Bronchial epithelial cell (primary cell): ENCODE measurements around the gene ZNF644. TPM values are rescaled to one million over a fixed set of nuclear protein-coding genes. Genes with fewer than 3 reads are reported as not detected.
"Not testable (repeated sequence)": the region's sequence is repeated elsewhere in the genome, so short reads cannot be mapped to it uniquely, and the experiment has no call there.

Experiments used
- DNase-seq: peaks from one replicate; pipeline ENCODE4 v3.0.0-alpha.2; 2010; ENCODE audit warnings: low read depth
- FAIRE-seq: peaks from 2 replicates; lab custom pipeline; 2011; peaks lifted over from hg19 to GRCh38; lab: Jason Lieb, UNC
- H3K27me3 ChIP-seq: 2 replicates; pipeline ENCODE4 v1.5.1; 2011; ENCODE audit warnings: low read length; ENCODE audit not compliant: control insufficient read depth, insufficient read depth
- H3K36me3 ChIP-seq: 2 replicates; pipeline ENCODE4 v1.5.1; 2011; ENCODE audit warnings: low read length; ENCODE audit not compliant: control insufficient read depth, insufficient read depth
- H3K4me3 ChIP-seq: 2 replicates; pipeline ENCODE4 v1.5.1; 2011; ENCODE audit warnings: mild to moderate bottlenecking, low read depth, low read length, control low read depth
- CTCF ChIP-seq: IDR thresholded peaks from 2 replicates; pipeline ENCODE4 v1.5.1; 2011; ENCODE audit warnings: mild to moderate bottlenecking, moderate library complexity, low read length, control low read depth, inconsistent platforms; ENCODE audit not compliant: insufficient read depth, severe bottlenecking
- total RNA-seq: library from RNA; depleted of rRNA; stranded (reverse); fragments of >200 nt; gene quantifications from 2 replicates; pipeline ENCODE4 v1.2.1, GENCODE V29; 2014

ZNF644 gene
- total RNA-seq, 1 donor from 2014 or later, result 54.5 TPM

GRCh38 chr1:91057784-91058183 is 35.9 kb upstream of the ZNF644 start:
- FAIRE-seq, result no peak
- Histone ChIP-seq H3K36me3 (no peaks in the 10 kb centered on the region), H3K27me3 (no peaks in the 10 kb centered on the region), H3K4me3 (no peak overlapping the region)
- no peak for TF ChIP-seq CTCF
- no peak for DNase-seq

DNA sequence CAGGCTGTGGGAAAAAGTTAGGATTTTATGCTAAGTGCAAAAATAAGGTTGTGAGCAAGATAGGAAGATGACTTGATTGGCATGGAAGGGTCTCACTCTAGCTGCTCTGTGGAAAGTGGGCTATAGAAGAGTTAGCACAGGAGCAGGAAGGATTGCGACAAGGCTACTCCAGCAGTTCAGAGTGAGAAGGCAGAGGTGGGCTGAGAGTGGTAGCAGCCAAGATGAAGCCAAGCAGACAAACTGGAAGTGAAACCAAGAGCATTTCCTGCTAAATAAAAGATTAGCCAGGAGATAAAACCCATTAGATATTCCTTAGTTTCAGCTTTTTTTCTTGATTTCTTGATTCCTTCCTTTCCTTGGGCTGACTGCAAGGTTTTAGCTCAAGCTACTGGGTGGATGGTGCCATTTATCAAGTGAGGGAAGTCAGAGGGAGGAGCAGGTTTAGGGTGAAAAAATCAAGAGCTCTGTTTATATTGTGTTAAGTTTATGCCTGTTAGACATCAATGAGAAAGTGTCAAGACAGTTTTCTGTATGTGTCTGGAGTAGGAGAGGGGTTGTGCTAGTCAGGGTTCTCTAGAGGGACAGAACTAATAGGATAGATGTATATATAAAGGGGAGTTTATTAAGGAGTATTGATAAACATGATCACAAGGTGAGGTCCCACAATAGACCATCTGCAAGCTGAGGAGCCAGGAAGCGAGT is 33.1 kb upstream of the ZNF644 start:
- no peak for TF ChIP-seq CTCF
- H3K36me3 ChIP-seq, result no peaks in the 10 kb centered on the region
- H3K4me3 ChIP-seq, result no peak overlapping the region
- DNase-seq (no peak), FAIRE-seq (no peak)
- no peaks in the 10 kb centered on the region for H3K27me3 ChIP-seq

GRCh38 chr1:91053630-91054029 is 31.8 kb upstream of the ZNF644 start:
- Histone ChIP-seq H3K27me3 (no peaks in the 10 kb centered on the region), H3K36me3 (no peaks in the 10 kb centered on the region), H3K4me3 (no peak overlapping the region)
- no peak for TF ChIP-seq CTCF
- DNase-seq (no peak), FAIRE-seq (no peak)

GRCh38 chr1:91049551-91049950 is 27.7 kb upstream of the ZNF644 start:
- H3K4me3 ChIP-seq, FAIRE-seq, H3K36me3 ChIP-seq, H3K27me3 ChIP-seq, DNase-seq: not testable (repeated sequence)

- Histone ChIP-seq H3K27me3 (no peaks in the 10 kb centered on the region), H3K36me3 (no peaks in the 10 kb centered on the region), H3K4me3 (no peak overlapping the region)
- no peak for TF ChIP-seq CTCF
- DNase-seq, result no peak
- FAIRE-seq, result no peak
These were observed 24.9 kb upstream of the ZNF644 start for GRCh38 chr1:91046766-91047165.

DNA sequence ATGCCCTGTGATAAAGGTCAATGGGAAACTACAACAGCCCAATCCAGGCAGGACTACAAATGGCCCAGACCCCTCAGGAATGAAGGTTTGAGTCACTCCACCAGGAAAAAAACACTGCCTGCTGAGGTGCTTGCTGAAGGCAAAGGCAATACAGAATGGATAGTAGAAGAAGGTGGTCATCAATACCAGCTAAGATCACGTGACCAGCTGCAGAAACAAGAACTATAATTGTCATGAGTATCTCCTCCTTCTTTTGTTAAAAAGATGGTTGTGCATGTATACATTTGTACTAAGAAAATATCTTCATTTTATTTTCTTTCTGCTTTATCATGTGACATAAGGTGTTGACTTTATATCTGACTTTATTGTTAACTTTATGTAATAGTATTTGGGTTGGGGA is 23.4 kb upstream of the ZNF644 start:
- no peak for DNase-seq
- FAIRE-seq, result no peak

DNA sequence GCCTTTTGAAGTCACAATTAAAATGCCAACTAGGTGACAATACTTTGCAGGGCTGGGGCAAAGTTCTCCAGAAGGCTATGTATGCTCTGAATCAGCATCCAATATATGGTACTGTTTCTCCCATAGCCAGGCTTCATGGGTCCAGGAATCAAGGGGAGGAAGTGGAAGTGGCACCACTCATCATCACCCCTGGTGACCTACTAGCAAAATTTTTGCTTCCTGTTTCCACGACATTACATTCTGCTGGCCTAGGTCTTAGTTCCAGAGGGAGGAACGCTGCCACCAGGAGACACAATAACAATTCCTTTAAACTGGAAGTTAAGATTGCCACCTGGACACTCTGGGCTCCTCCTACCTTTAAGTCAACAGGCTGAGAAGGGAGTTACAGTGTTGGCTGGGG is 22.9 kb upstream of the ZNF644 start:
- DNase-seq, H3K4me3 ChIP-seq, H3K36me3 ChIP-seq, H3K27me3 ChIP-seq, FAIRE-seq: not testable (repeated sequence)

More for the DNA sequence above, 23.4 kb upstream of the ZNF644 start:
- no peaks in the 10 kb centered on the region for H3K27me3 ChIP-seq
- no peaks in the 10 kb centered on the region for H3K36me3 ChIP-seq
- TF ChIP-seq CTCF, result no peak
- H3K4me3 ChIP-seq, result no peak overlapping the region

DNA sequence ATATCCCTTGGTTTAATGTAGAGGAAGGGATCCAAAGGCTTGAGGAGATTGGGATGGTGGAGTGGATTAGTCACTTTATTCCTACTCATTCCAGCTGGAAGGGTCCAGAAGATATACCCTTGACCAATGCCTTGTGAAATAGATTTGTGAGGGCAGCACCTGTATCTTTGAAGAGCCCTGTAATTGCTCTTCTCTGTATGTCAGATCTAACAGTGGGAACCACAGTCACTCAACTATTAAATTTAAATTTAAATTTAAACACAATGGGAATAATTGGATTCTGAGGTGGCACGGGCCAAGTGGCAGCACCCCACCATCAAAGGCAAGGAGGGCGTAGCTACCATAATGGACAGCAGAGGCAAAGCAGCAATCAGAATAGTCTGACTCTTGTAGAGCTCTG is 20.5 kb upstream of the ZNF644 start:
- H3K36me3 ChIP-seq, H3K4me3 ChIP-seq, DNase-seq, H3K27me3 ChIP-seq, FAIRE-seq: not testable (repeated sequence)
